ENCODE measurements around the gene CNFN. TPM values are rescaled to one million over a fixed set of nuclear protein-coding genes. Genes with fewer than 3 reads are reported as not detected.

CNFN gene
- total RNA-seq, 1 donor from 2014 or later, result 1.9 TPM

- DNase-seq (ENCODE audit: low spot score), result no peak
These were observed 14.5 kb downstream of the CNFN start for GRCh38 chr19:42375415-42376176.

GRCh38 chr19:42374826-42375376 lies 15.2 kb downstream of the CNFN start:
- DNase-seq (ENCODE audit: low spot score), result no peak

GRCh38 chr19:42370626-42371175 lies 19.4 kb downstream of the CNFN start:
- no peak for DNase-seq (ENCODE audit: low spot score)

- DNase-seq (ENCODE audit: low spot score), result no peak
These were observed 20.0 kb downstream of the CNFN start for GRCh38 chr19:42370068-42370520.

- DNase-seq (ENCODE audit: low spot score), result no peak
These were observed 20.5 kb downstream of the CNFN start for GRCh38 chr19:42369433-42370067.

- no peak for DNase-seq (ENCODE audit: low spot score)
These were observed 21.3 kb downstream of the CNFN start for GRCh38 chr19:42368765-42369164.

- no peak for DNase-seq (ENCODE audit: low spot score)
These were observed 21.7 kb downstream of the CNFN start for GRCh38 chr19:42368360-42368759.

- DNase-seq (ENCODE audit: low spot score), result no peak
These were observed 22.2 kb downstream of the CNFN start for GRCh38 chr19:42367929-42368328.

GRCh38 chr19:42366673-42367072 lies 23.4 kb downstream of the CNFN start:
- no peak for DNase-seq (ENCODE audit: low spot score)

- no peak for DNase-seq (ENCODE audit: low spot score)
These were observed 26.3 kb downstream of the CNFN start for GRCh38 chr19:42363614-42364346.

- no peak for DNase-seq (ENCODE audit: low spot score)
These were observed 27.1 kb downstream of the CNFN start for GRCh38 chr19:42362891-42363440.

- DNase-seq (ENCODE audit: low spot score), result no peak
These were observed 27.8 kb downstream of the CNFN start for GRCh38 chr19:42362342-42362741.

- DNase-seq (ENCODE audit: low spot score), result no peak
These were observed 28.6 kb downstream of the CNFN start for GRCh38 chr19:42361545-42361910.

- DNase-seq (ENCODE audit: low spot score), result no peak
These were observed 29.1 kb downstream of the CNFN start for GRCh38 chr19:42360787-42361544.

- DNase-seq (ENCODE audit: low spot score), result no peak
These were observed 32.8 kb downstream of the CNFN start for GRCh38 chr19:42357290-42357689.

GRCh38 chr19:42356686-42357085 lies 33.4 kb downstream of the CNFN start:
- DNase-seq (ENCODE audit: low spot score), result no peak

GRCh38 chr19:42355896-42356295 lies 34.2 kb downstream of the CNFN start:
- DNase-seq (ENCODE audit: low spot score), result no peak

GRCh38 chr19:42353341-42354015 lies 36.6 kb downstream of the CNFN start:
- no peak for DNase-seq (ENCODE audit: low spot score)

- no peak for DNase-seq (ENCODE audit: low spot score)
These were observed 37.5 kb downstream of the CNFN start for GRCh38 chr19:42352301-42353259.
